MM.1S (cell line): ENCODE measurements around the gene AUTS2.

ENCODE experiments used
- DNase-seq: peaks from one replicate; pipeline ENCODE4 v3.0.0-alpha.2; 2015
- H2AFZ ChIP-seq: fragments of 300-600 bp; sonication (generic); 2 replicates; pipeline ENCODE4 v1.6.0; 2016; ENCODE audit warnings: antibody characterized with exemption, low read length
- H3F3A ChIP-seq: fragments of 300-600 bp; sonication (generic); 2 replicates; pipeline ENCODE4 v1.6.1; 2016; ENCODE audit warnings: mild to moderate bottlenecking, antibody characterized with exemption, low read length, moderate library complexity, mixed read lengths; ENCODE audit not compliant: insufficient read depth
- H3K27ac ChIP-seq: fragments of 300-600 bp; sonication (generic); 2 replicates; pipeline ENCODE4 v1.5.1; 2016; ENCODE audit warnings: mild to moderate bottlenecking, low read length
- H3K27me3 ChIP-seq: fragments of 300-600 bp; sonication (generic); replicated peaks from 2 replicates; pipeline ENCODE4 v1.6.0; 2016; ENCODE audit warnings: low read length; ENCODE audit not compliant: insufficient read depth
- H3K36me3 ChIP-seq: fragments of 300-600 bp; sonication (generic); replicated peaks from 2 replicates; pipeline ENCODE4 v1.6.1; 2016; ENCODE audit warnings: mild to moderate bottlenecking, low read length, mixed read lengths; ENCODE audit not compliant: insufficient read depth
- H3K4me1 ChIP-seq: fragments of 300-600 bp; sonication (generic); 2 replicates; pipeline ENCODE4 v1.6.1; 2016; ENCODE audit warnings: low read length, mixed read lengths
- H3K4me2 ChIP-seq: fragments of 300-600 bp; sonication (generic); 2 replicates; pipeline ENCODE4 v1.6.0; 2016; ENCODE audit warnings: low read depth, low read length
- H3K4me3 ChIP-seq: fragments of 300-600 bp; sonication (generic); 2 replicates; pipeline ENCODE4 v1.5.1; 2016; ENCODE audit warnings: low read length, mixed read lengths
- H3K79me2 ChIP-seq: fragments of 300-600 bp; sonication (generic); 2 replicates; pipeline ENCODE4 v1.6.1; 2016; ENCODE audit warnings: mixed run types, low read length, mixed read lengths
- H3K9ac ChIP-seq: fragments of 300-600 bp; sonication (generic); 2 replicates; pipeline ENCODE4 v1.6.1; 2016; ENCODE audit warnings: low read length, mixed read lengths
- H3K9me2 ChIP-seq: fragments of 300-600 bp; sonication (generic); replicated peaks from 2 replicates; pipeline ENCODE4 v1.6.1; 2016; ENCODE audit warnings: mild to moderate bottlenecking, low read length, mixed read lengths; ENCODE audit not compliant: insufficient read depth
- H3K9me3 ChIP-seq: fragments of 300-600 bp; sonication (generic); replicated peaks from 2 replicates; pipeline ENCODE4 v1.6.1; 2016; ENCODE audit warnings: mild to moderate bottlenecking, low read length, mixed read lengths; ENCODE audit not compliant: insufficient read depth
- H4K20me1 ChIP-seq: fragments of 300-600 bp; sonication (generic); 2 replicates; pipeline ENCODE4 v1.6.1; 2016; ENCODE audit warnings: mild to moderate bottlenecking, low read length, moderate library complexity, mixed read lengths; ENCODE audit not compliant: insufficient read depth
- EZH2 ChIP-seq: fragments of 300-600 bp; sonication (generic); optimal IDR thresholded peaks from 2 replicates; pipeline ENCODE3; 2017; ENCODE audit warnings: low read depth, mild to moderate bottlenecking, antibody characterized with exemption, low read length, mixed read lengths
- EZH2phosphoT487 ChIP-seq: fragments of 300-600 bp; sonication (generic); IDR thresholded peaks from 2 replicates; pipeline ENCODE4 v1.6.1; 2018; ENCODE audit warnings: antibody characterized with exemption, low read length
- TF ChIP-seq, protein P1 (sequence below): fragments of 300-600 bp; sonication (generic); IDR thresholded peaks from 2 replicates; pipeline ENCODE4 v1.5.1; 2016; ENCODE audit warnings: antibody characterized with exemption, low read length, mixed read lengths

AUTS2 gene

DNA sequence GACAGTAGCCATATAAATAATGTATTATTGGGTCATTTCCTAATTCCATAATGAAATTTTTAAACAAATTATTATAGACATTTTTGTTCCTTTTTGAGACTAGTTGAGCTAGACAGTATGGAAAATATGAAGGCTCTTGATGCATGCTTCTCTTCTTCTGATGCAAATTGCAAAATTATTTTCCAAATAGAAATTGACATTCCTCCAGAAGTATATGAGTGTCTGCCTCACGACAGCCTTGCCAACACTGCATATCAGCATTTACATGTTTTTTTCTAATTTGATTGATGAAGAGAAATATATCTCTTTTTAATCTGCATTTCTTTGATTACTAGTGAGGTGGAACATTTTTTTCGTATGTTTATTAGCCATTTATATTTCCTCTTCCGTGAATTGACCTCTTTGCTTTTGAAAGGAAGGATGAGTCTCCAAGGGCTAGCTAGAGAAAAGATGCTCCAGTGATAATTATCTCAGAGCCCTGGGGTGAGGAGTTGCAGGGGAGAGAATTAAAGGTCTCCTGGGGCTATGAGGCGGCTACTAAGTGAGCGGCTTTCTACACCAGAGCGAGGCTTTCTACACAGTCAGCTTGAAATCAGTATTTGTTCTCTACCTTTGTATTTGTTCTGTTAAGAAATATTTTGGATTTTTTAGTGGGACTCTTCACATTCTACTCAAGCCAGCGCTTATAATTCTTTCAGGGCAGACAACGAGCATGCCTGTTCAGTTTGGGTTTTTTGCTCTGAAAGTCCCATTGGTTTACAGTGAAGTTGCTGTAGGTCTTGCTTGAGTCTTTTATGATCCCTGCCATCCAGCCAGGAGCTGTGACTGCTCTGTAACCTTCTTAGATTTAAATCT is 821.5 kb downstream of the AUTS2 start:
- Histone ChIP-seq H2AFZ (no peak overlapping the region), H3K27me3 (no peaks in the 10 kb centered on the region), H3K4me3 (no peak overlapping the region), H3K27ac (no peak overlapping the region), H3K36me3 (no peaks in the 10 kb centered on the region), H3F3A (no peaks in the 10 kb centered on the region), H3K4me1 (no peaks in the 10 kb centered on the region), H3K9ac (no peak overlapping the region), H3K9me2 (no peaks in the 10 kb centered on the region), H3K9me3 (no peaks in the 10 kb centered on the region), H3K79me2 (no peaks in the 10 kb centered on the region), H3K4me2 (no peak overlapping the region), H4K20me1 (no peaks in the 10 kb centered on the region)
- DNase-seq, result no peak
- TF ChIP-seq, protein P1, sequence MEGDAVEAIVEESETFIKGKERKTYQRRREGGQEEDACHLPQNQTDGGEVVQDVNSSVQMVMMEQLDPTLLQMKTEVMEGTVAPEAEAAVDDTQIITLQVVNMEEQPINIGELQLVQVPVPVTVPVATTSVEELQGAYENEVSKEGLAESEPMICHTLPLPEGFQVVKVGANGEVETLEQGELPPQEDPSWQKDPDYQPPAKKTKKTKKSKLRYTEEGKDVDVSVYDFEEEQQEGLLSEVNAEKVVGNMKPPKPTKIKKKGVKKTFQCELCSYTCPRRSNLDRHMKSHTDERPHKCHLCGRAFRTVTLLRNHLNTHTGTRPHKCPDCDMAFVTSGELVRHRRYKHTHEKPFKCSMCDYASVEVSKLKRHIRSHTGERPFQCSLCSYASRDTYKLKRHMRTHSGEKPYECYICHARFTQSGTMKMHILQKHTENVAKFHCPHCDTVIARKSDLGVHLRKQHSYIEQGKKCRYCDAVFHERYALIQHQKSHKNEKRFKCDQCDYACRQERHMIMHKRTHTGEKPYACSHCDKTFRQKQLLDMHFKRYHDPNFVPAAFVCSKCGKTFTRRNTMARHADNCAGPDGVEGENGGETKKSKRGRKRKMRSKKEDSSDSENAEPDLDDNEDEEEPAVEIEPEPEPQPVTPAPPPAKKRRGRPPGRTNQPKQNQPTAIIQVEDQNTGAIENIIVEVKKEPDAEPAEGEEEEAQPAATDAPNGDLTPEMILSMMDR, result no peak
- no peak for TF ChIP-seq EZH2
- no peak for TF ChIP-seq EZH2phosphoT487

DNA sequence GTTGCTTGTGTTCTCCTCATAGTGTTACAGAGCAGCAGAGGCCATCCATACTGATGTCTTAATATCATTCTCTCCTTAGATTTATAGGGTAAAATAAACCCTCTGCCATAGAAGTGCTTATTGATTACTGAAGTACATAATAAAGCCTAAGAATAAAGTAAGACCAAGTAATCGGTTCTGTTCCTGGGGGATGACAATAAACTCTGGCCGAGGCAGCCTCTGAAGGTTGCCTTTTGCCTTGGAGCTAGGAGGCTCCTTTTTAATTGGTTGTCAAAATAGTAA is 822.0 kb downstream of the AUTS2 start:
- no peak for DNase-seq
- H2AFZ ChIP-seq, result no peak overlapping the region
- no peaks in the 10 kb centered on the region for H3K4me1 ChIP-seq
- H3F3A ChIP-seq, result no peaks in the 10 kb centered on the region
- no peaks in the 10 kb centered on the region for H3K9me3 ChIP-seq
- H3K27me3 ChIP-seq, result no peaks in the 10 kb centered on the region
- H3K4me3 ChIP-seq, result no peak overlapping the region
- no peak overlapping the region for H3K27ac ChIP-seq
- no peak overlapping the region for H3K9ac ChIP-seq
- TF ChIP-seq, protein P1, result no peak
- no peak for TF ChIP-seq EZH2
- TF ChIP-seq EZH2phosphoT487, result no peak
- H3K36me3 ChIP-seq, result no peaks in the 10 kb centered on the region
- H3K79me2 ChIP-seq, result no peaks in the 10 kb centered on the region
- H4K20me1 ChIP-seq, result no peaks in the 10 kb centered on the region
- no peaks in the 10 kb centered on the region for H3K9me2 ChIP-seq
- no peak overlapping the region for H3K4me2 ChIP-seq

DNA sequence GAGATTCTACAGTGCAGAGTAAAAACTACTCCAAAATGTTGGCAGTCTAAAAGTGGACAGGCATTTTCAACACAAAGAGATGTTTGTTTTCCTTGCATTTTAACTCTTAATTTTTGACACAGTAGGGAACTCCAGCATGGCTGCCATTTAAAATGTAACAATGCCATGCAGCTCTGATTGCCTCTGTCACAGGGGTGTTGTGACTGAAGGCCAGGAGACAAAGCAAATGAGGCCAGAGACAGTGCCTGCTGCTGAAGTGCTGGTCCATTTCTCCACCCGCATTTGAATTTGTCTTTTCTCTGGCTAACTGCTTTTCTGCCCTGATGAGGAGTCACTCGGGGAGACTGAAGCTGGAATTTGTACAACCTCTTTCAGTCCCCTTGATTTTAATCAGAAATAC is 823.0 kb downstream of the AUTS2 start:
- Histone ChIP-seq H3K27me3 (no peaks in the 10 kb centered on the region), H3K27ac (no peak overlapping the region), H3K4me1 (no peaks in the 10 kb centered on the region), H3K79me2 (no peaks in the 10 kb centered on the region), H3K4me3 (no peak overlapping the region), H3F3A (no peaks in the 10 kb centered on the region), H3K9ac (no peak overlapping the region), H3K9me2 (no peaks in the 10 kb centered on the region), H2AFZ (no peak overlapping the region), H3K36me3 (no peaks in the 10 kb centered on the region), H4K20me1 (no peaks in the 10 kb centered on the region), H3K4me2 (no peak overlapping the region), H3K9me3 (no peaks in the 10 kb centered on the region)
- DNase-seq, result no peak
- TF ChIP-seq EZH2phosphoT487, result no peak
- TF ChIP-seq, protein P1, result no peak
- TF ChIP-seq EZH2, result no peak
